ENCODE measurements around the gene SUSD4.

Gene SUSD4

DNA sequence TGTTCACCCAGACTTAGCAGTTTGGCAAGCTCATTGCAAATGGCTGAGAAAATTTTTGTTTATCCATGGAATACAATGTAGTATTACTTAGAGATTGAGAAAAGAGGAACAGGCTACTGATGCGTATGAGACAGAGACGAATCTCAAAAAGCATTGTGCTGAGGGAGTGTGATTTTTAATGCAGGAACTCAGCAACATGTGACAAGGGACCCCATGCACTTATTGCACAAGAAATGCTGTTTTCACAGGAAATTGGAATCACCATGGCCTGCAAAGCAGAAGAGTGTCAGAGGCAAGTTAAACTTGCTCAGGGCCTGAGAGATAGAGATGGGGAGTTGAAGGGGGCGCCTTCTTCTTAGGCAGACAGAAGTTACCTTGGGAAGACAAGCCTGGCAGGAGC lies 188.3 kb downstream of the SUSD4 start:
- no peak for DNase-seq

DNA sequence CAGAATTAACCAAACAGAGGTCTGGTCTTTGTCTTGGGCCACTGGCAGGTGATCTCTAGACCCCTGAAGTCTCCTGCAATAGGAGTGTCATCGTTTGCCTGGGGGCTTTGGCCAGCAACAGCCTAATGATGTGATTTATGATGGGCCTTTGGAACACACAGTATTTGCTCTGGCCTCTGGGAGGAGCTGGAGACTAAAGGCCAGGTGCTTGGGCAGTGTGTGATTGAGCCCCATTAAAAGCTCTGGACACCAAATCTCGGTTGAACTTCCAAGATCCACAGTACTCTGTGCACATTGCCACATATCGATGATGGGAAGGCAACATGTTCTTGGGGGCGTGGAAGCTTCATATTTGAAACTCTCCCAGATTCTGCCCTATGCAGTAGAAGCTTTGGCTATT lies 188.9 kb downstream of the SUSD4 start:
- no peak for DNase-seq

Measured in NCI-H1694 treated with DMSO at 0.1 percent for 48 hours (cell line).